HepG2 (cell line): ENCODE data around the gene CRADD.

Experiments
- HMG20B ChIP-seq: conservative IDR thresholded peaks from 2 replicates; pipeline ENCODE4 v1.6.1; 2016; ENCODE audit warnings: missing genetic modification reagents, missing compliant biosample characterization
- JUNB ChIP-seq: sonication (generic); formaldehyde crosslinking; IDR thresholded peaks from 2 replicates; pipeline ENCODE4 v1.8.0; 2022; ENCODE audit warnings: missing genetic modification reagents, mild to moderate bottlenecking, borderline replicate concordance
- MAX ChIP-seq: IDR thresholded peaks from 2 replicates; pipeline ENCODE4 v1.6.1; 2012; ENCODE audit warnings: inconsistent platforms
- MTF2 ChIP-seq: sonication (generic); formaldehyde crosslinking; IDR thresholded peaks from 2 replicates; pipeline ENCODE4 v1.5.0; 2020; ENCODE audit warnings: missing genetic modification reagents, borderline replicate concordance
- MYC ChIP-seq: sonication (generic); formaldehyde crosslinking; IDR thresholded peaks from 2 replicates; pipeline ENCODE4 v1.9.0; 2021; ENCODE audit warnings: missing genetic modification reagents, borderline replicate concordance
- REST ChIP-seq, 2 experiments: IDR thresholded peaks; 2 replicates each; pipeline ENCODE4 v1.6.1; 2011 to 2012; ENCODE audit warnings: low read length in 2 of 2, borderline replicate concordance in 1 of 2, low read depth in 1 of 2, mild to moderate bottlenecking in 1 of 2, moderate library complexity in 1 of 2
- SIN3A ChIP-seq: IDR thresholded peaks from 2 replicates; pipeline ENCODE4 v1.6.1; 2011; ENCODE audit warnings: low read depth, mild to moderate bottlenecking, control low read depth, low read length, borderline replicate concordance
- ZNF292 ChIP-seq: sonication (generic); formaldehyde crosslinking; IDR thresholded peaks from 2 replicates; pipeline ENCODE4 v1.8.1; 2022; ENCODE audit warnings: mild to moderate bottlenecking, low read depth, missing genetic modification reagents, borderline replicate concordance
- ZNF598 ChIP-seq: sonication (generic); formaldehyde crosslinking; IDR thresholded peaks from 2 replicates; pipeline ENCODE4 v1.5.1; 2020; ENCODE audit warnings: mild to moderate bottlenecking, missing genetic modification reagents, borderline replicate concordance

DNA sequence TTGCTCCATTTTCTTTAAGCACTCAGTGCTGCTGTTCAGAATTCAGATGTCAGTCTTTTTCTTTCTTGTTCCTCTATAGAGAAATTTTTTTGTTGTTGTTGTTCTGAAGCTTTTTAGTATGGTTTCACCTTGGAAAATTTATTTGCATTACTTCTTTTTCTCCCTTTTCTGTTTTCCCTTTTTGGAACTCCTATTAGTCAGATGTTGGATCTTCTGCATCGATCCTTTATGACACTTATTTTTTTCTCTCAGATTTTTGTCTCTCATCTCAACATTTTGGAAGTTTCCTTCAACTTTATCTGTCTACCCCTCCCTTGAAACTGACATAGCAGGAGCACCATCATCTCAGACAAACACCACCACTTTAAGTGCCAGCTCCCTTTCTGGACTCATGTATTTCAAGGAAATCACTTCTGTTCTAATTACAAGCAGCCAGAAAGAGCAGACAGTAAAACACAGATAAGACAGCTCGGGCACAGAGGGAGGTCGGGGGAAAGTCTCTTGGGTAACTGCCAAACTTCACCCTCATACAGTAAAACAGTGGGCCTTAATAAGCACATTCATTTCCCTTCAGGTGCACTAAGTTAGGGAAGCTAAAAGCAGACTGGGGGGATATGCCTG lies 248.5 kb downstream of the CRADD start:
- TF ChIP-seq MAX (no peak), SIN3A (no peak), MYC (CRISPR knock-in tag) (no peak), ZNF598 (CRISPR knock-in tag) (no peak), HMG20B (CRISPR knock-in tag) (no peak), REST (IDR thresholded peaks at IDR 0.05; ENCODE audit: borderline replicate concordance in 1 of 2, low read depth in 1 of 2, low read length in 2 of 2) (no peak), MTF2 (CRISPR knock-in tag) (no peak), ZNF292 (CRISPR knock-in tag) (no peak), JUNB (CRISPR knock-in tag) (no peak)
